HL-60 (cell line): ENCODE measurements around the gene PTP4A2.
"Not testable (repeated sequence)": the region's sequence is repeated elsewhere in the genome, so short reads cannot be mapped to it uniquely, and the experiment has no call there.

Experiments
- DNase-seq, 2 experiments: peaks; one replicate each; pipeline ENCODE4 v3.0.0-alpha.2; 2010 to 2020; ENCODE audit warnings: low read depth in 1 of 2, low spot score in 1 of 2
- H3K27ac ChIP-seq: fragments of 250-450 bp; sonication (Bioruptor Pico); replicated peaks from 2 replicates; pipeline ENCODE4 v1.5.1; 2020; ENCODE audit warnings: mild to moderate bottlenecking, moderate library complexity
- H3K27me3 ChIP-seq: fragments of 250-450 bp; sonication (Bioruptor Pico); 2 replicates; pipeline ENCODE4 v1.5.1; 2021; ENCODE audit warnings: mild to moderate bottlenecking, moderate library complexity; ENCODE audit not compliant: insufficient read depth, poor library complexity, severe bottlenecking
- H3K4me3 ChIP-seq: replicated peaks from 2 replicates; pipeline ENCODE4 v1.5.1; 2011; ENCODE audit warnings: mild to moderate bottlenecking, control low read depth, low read length; ENCODE audit not compliant: insufficient read depth
- GABPA ChIP-seq: IDR thresholded peaks from 2 replicates; pipeline ENCODE4 v1.6.1; 2012; ENCODE audit warnings: low read depth
- POLR2AphosphoS5 ChIP-seq: IDR thresholded peaks from 2 replicates; pipeline ENCODE4 v1.6.1; 2012; ENCODE audit warnings: low read depth
- SPI1 ChIP-seq: IDR thresholded peaks from 2 replicates; pipeline ENCODE4 v1.6.1; 2012; ENCODE audit warnings: low read depth, mild to moderate bottlenecking, borderline replicate concordance
- TF ChIP-seq, protein P1 (sequence below): IDR thresholded peaks from one replicate; pipeline ENCODE4 v1.5.1; 2011; ENCODE audit warnings: low read length, control low read depth, inconsistent platforms; ENCODE audit not compliant: insufficient read depth
- TF ChIP-seq, protein P2 (sequence below): IDR thresholded peaks from 2 replicates; pipeline ENCODE4 v1.6.1; 2012; ENCODE audit warnings: low read depth; ENCODE audit not compliant: insufficient replicate concordance

The PTP4A2 gene

DNA sequence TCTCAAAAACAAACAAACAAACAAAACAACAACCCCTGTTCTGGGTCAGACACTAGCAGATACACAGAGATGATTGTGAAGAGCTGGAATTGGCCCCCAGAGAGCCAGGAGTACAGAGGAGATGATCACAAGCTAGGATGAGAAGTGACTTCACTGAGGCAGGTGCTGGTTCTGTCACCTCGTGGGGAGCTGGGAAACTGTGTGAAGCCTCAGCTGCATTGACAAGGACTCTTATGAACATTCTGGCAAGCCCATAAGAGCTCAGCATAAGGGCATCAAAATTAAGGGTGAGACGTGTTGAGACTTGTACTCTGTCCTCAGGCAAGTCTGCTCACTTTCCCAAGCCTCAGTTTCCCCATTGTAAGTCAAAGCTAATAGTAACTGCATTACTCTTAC, 14.7 kb upstream of the PTP4A2 start:
- Histone ChIP-seq H3K4me3 (no peak overlapping the region), H3K27ac (no peak overlapping the region), H3K27me3 (no peaks in the 10 kb centered on the region)
- DNase-seq = no peak
- TF ChIP-seq POLR2AphosphoS5 (no peak), GABPA (no peak), SPI1 (no peak)
- TF ChIP-seq, protein P1, sequence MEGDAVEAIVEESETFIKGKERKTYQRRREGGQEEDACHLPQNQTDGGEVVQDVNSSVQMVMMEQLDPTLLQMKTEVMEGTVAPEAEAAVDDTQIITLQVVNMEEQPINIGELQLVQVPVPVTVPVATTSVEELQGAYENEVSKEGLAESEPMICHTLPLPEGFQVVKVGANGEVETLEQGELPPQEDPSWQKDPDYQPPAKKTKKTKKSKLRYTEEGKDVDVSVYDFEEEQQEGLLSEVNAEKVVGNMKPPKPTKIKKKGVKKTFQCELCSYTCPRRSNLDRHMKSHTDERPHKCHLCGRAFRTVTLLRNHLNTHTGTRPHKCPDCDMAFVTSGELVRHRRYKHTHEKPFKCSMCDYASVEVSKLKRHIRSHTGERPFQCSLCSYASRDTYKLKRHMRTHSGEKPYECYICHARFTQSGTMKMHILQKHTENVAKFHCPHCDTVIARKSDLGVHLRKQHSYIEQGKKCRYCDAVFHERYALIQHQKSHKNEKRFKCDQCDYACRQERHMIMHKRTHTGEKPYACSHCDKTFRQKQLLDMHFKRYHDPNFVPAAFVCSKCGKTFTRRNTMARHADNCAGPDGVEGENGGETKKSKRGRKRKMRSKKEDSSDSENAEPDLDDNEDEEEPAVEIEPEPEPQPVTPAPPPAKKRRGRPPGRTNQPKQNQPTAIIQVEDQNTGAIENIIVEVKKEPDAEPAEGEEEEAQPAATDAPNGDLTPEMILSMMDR = no peak
- TF ChIP-seq, protein P2, sequence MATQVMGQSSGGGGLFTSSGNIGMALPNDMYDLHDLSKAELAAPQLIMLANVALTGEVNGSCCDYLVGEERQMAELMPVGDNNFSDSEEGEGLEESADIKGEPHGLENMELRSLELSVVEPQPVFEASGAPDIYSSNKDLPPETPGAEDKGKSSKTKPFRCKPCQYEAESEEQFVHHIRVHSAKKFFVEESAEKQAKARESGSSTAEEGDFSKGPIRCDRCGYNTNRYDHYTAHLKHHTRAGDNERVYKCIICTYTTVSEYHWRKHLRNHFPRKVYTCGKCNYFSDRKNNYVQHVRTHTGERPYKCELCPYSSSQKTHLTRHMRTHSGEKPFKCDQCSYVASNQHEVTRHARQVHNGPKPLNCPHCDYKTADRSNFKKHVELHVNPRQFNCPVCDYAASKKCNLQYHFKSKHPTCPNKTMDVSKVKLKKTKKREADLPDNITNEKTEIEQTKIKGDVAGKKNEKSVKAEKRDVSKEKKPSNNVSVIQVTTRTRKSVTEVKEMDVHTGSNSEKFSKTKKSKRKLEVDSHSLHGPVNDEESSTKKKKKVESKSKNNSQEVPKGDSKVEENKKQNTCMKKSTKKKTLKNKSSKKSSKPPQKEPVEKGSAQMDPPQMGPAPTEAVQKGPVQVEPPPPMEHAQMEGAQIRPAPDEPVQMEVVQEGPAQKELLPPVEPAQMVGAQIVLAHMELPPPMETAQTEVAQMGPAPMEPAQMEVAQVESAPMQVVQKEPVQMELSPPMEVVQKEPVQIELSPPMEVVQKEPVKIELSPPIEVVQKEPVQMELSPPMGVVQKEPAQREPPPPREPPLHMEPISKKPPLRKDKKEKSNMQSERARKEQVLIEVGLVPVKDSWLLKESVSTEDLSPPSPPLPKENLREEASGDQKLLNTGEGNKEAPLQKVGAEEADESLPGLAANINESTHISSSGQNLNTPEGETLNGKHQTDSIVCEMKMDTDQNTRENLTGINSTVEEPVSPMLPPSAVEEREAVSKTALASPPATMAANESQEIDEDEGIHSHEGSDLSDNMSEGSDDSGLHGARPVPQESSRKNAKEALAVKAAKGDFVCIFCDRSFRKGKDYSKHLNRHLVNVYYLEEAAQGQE = no peak

DNA sequence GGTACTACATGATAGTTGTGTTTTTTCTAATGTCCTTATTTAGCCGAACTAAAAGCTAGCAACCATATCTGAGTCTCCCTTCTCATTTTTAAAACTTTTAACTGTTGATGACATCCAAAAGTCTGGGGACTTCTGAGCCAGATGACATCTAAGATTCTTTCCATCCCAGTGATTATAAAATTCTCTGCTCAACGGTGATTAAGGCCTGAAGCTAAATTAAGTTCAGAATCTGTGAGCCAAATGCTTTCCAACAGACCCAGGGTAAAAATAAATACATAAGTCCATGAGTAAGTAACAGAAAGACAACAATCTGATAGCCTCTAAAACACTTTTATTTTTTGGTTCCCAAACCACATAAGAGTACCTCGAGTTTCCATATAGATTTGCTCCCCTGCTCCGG, 13.1 kb upstream of the PTP4A2 start:
- DNase-seq = no peak
- Histone ChIP-seq H3K27ac (no peak overlapping the region), H3K27me3 (no peaks in the 10 kb centered on the region), H3K4me3 (no peak overlapping the region)
- TF ChIP-seq, protein P1 = no peak
- TF ChIP-seq, protein P2 = no peak
- TF ChIP-seq GABPA = no peak
- no peak for TF ChIP-seq POLR2AphosphoS5
- TF ChIP-seq SPI1 = no peak

DNA sequence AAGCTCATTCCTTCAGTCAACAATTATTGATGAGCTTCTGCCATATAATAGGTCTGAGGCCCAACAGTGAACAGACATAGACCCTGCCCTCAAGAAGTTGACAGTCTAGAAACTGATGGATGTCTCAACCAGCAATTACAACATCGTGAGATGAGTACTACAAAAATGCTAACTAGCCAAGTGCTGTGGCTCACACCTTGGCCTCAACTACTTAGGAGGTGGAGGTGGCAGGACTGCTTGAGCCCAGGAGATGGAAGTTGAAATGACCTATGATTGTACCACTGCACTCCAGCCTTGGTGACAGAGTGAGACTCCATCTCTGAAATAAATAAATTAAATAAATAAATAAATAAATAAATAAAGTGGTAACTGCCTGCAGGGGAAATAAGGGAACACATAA, 11.7 kb upstream of the PTP4A2 start:
- no peaks in the 10 kb centered on the region for H3K27me3 ChIP-seq
- no peak overlapping the region for H3K27ac ChIP-seq
- TF ChIP-seq, protein P1 = no peak
- TF ChIP-seq, protein P2 = no peak
- no peak for TF ChIP-seq POLR2AphosphoS5
- no peak for TF ChIP-seq GABPA
- DNase-seq = no peak
- no peak overlapping the region for H3K4me3 ChIP-seq

DNA sequence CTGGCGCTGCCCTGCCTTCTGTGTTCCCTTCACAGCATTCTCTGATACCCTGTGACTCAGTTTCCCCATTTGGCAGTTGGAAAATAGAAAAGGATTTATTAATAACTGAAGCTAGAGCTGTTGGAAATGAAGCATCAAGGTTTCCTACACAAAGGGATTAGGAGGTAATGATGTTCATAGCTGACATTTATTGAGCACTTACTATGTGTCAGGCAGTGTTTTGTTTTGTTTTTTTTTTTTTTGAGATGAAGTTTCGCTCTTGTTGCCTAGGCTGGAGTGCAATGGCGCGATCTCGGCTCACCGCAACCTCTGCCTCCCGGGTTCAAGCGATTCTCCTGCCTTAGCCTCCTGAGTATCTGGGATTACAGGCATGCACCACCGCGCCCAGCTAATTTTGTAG, 7.5 kb upstream of the PTP4A2 start:
- H3K27ac ChIP-seq, H3K4me3 ChIP-seq, H3K27me3 ChIP-seq, DNase-seq: not testable (repeated sequence)
